ENCODE measurements around the gene RBFOX2. TPM values are rescaled to one million over a fixed set of nuclear protein-coding genes. Genes with fewer than 3 reads are reported as not detected.
"Not testable (repeated sequence)": the region's sequence is repeated elsewhere in the genome, so short reads cannot be mapped to it uniquely, and the experiment has no call there.

RBFOX2 gene
- total and polyA plus RNA-seq, 2 experiments from 2014 or later, result 299 to 339 TPM

DNA sequence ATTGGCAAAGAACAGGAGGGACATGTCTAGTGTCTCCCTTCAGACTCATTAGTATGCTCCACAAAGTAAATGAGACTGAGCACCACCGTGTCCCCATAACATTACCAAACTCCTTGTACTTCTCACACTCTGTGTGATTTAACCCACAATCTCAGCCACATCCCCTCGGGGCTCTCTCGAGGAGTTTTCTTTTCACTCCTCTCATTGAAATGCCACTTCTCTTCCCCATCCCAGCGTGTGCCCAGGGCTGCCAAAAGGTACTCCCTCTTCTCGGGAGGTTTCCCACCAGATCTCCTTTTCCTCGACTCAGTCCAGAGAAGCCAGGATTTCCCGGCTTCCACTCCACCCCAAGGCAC is 1.1 kb downstream of the RBFOX2 start:
- H3K27ac ChIP-seq, result peak overlapping the region; percentile 86

DNA sequence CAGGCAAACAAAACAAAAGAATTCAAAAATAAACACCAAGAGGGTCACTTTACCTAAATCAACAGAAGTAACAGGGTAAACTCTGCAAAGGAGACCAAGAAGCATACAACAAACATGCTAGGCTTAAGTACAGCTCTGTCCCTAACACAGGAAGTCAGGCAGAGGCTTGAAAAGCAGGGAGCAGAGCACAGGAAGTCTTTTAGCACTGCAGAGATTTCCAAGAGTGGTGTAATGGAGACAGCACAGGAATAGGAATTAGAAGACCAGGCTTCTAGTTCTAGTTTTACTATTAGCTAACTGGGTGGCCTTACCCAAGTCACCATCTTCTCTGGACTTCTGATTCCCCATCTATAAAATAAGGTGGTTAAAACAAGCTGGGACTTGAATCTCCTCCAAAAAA is 1.9 kb downstream of the RBFOX2 start:
- H3K9me3 ChIP-seq (ENCODE audit: low read depth), result no peaks in the 10 kb centered on the region
- DNase-seq (ENCODE audit: low read depth in 1 of 2, low spot score in 1 of 2), result peak; percentile 35 to 59
- H3K27me3 ChIP-seq, result no peaks in the 10 kb centered on the region
- no peaks in the 10 kb centered on the region for H3K36me3 ChIP-seq
- H3K27ac ChIP-seq, result peak overlapping the region; percentile 56
- H3K4me1 ChIP-seq (ENCODE audit: low read depth), result peaks cover 17% of the 10 kb centered on the region
- TF ChIP-seq, protein P1, sequence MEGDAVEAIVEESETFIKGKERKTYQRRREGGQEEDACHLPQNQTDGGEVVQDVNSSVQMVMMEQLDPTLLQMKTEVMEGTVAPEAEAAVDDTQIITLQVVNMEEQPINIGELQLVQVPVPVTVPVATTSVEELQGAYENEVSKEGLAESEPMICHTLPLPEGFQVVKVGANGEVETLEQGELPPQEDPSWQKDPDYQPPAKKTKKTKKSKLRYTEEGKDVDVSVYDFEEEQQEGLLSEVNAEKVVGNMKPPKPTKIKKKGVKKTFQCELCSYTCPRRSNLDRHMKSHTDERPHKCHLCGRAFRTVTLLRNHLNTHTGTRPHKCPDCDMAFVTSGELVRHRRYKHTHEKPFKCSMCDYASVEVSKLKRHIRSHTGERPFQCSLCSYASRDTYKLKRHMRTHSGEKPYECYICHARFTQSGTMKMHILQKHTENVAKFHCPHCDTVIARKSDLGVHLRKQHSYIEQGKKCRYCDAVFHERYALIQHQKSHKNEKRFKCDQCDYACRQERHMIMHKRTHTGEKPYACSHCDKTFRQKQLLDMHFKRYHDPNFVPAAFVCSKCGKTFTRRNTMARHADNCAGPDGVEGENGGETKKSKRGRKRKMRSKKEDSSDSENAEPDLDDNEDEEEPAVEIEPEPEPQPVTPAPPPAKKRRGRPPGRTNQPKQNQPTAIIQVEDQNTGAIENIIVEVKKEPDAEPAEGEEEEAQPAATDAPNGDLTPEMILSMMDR (IDR thresholded peaks at IDR 0.05; ENCODE audit: low read depth, low read length), result no peak
- peak overlapping the region; percentile 98 for H3K4me3 ChIP-seq

More for the DNA sequence above, 1.1 kb downstream of the RBFOX2 start:
- Histone ChIP-seq H3K27me3 (no peaks in the 10 kb centered on the region), H3K4me3 (peak overlapping the region; percentile 98), H3K36me3 (no peaks in the 10 kb centered on the region), H3K9me3 (ENCODE audit: low read depth) (no peaks in the 10 kb centered on the region), H3K4me1 (ENCODE audit: low read depth) (peaks cover 13% of the 10 kb centered on the region)
- TF ChIP-seq, protein P1 (IDR thresholded peaks at IDR 0.05; ENCODE audit: low read depth, low read length), result no peak
- DNase-seq (ENCODE audit: low read depth in 1 of 2, low spot score in 1 of 2), result no peak

DNA sequence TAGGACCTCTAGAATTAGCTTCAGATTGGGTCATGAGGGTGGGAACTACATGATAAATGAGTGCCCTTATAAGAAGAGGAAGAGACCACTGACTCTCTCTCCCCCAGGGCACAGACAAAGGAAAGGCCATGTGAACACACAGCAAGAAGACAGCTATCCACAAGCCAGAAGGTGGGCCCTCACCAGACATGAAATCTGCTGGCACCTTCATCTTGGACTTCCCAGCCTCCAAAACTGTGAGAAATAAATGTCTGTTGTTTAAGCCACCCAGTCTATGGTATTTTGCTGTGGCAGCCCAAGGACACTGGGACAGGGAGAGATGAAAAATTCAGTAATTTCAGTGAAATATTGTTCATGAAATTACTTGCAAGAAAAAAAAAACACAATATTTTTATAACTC is 5.9 kb downstream of the RBFOX2 start:
- no peaks in the 10 kb centered on the region for H3K27me3 ChIP-seq
- H3K27ac ChIP-seq, result peak overlapping the region; percentile 77
- no peak overlapping the region for H3K4me3 ChIP-seq
- DNase-seq (ENCODE audit: low read depth in 1 of 2, low spot score in 1 of 2), result no peak
- no peaks in the 10 kb centered on the region for H3K9me3 ChIP-seq (ENCODE audit: low read depth)
- peaks cover 22% of the 10 kb centered on the region for H3K4me1 ChIP-seq (ENCODE audit: low read depth)
- TF ChIP-seq, protein P1 (IDR thresholded peaks at IDR 0.05; ENCODE audit: low read depth, low read length), result no peak
- no peaks in the 10 kb centered on the region for H3K36me3 ChIP-seq

DNA sequence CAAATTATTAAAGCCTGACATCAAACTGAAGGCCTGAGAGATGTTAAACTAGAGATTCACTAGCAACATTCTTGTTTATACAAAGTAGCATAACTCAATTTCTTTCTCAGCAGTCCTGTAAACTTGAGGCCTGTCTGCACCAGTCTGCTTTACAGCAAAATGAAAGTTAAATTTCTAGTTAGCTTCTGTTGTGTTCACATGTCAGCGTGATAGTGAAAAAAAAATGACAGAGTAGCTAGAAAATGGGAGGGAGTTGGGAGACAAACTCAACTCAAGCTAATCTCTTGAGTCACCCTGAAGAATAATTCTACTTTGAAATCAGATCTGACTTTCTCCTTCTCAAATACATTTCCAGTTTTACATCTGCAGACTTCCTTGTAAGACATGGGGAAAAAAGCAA is 6.5 kb downstream of the RBFOX2 start:
- Histone ChIP-seq H3K27ac (peak overlapping the region; percentile 77), H3K9me3 (ENCODE audit: low read depth) (no peaks in the 10 kb centered on the region), H3K4me3 (no peak overlapping the region), H3K4me1 (ENCODE audit: low read depth) (peaks cover 26% of the 10 kb centered on the region), H3K36me3 (no peaks in the 10 kb centered on the region), H3K27me3 (no peaks in the 10 kb centered on the region)
- DNase-seq (ENCODE audit: low read depth in 1 of 2, low spot score in 1 of 2), result peak in 1 of 2 donors; percentile 46
- TF ChIP-seq, protein P1 (IDR thresholded peaks at IDR 0.05; ENCODE audit: low read depth, low read length), result no peak

DNA sequence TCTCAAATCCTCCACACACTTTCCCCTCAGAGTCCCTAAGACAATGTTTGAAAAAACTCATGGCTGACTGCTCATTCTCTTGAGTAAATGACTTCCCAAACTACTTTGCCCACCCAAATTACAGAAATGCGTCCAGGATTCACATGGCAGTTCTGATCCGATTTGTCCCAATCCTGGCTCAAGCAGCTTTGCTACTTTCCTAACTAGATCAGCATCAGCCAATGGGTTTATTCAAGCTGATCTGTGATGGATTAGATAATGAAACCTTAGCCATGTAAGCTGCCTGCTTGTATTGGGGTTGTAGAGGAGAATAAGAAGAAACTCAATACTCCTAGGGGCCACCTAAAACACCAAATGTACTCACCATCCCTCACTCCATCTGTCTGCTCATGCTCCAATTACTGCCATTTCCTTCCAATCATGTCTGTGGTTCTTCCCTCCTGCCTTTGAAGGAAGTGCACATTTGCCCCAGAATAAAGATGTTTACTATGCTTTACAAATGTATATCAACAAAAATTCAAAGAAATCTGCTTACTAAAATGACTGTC is 6.9 kb downstream of the RBFOX2 start:
- H3K4me3 ChIP-seq, result no peak overlapping the region
- no peaks in the 10 kb centered on the region for H3K27me3 ChIP-seq
- peak overlapping the region; percentile 77 for H3K27ac ChIP-seq
- H3K36me3 ChIP-seq, result no peaks in the 10 kb centered on the region
- H3K4me1 ChIP-seq (ENCODE audit: low read depth), result peaks cover 26% of the 10 kb centered on the region
- H3K9me3 ChIP-seq (ENCODE audit: low read depth), result no peaks in the 10 kb centered on the region
- TF ChIP-seq, protein P1 (IDR thresholded peaks at IDR 0.05; ENCODE audit: low read depth, low read length), result no peak
- DNase-seq (ENCODE audit: low read depth in 1 of 2, low spot score in 1 of 2), result no peak

DNA sequence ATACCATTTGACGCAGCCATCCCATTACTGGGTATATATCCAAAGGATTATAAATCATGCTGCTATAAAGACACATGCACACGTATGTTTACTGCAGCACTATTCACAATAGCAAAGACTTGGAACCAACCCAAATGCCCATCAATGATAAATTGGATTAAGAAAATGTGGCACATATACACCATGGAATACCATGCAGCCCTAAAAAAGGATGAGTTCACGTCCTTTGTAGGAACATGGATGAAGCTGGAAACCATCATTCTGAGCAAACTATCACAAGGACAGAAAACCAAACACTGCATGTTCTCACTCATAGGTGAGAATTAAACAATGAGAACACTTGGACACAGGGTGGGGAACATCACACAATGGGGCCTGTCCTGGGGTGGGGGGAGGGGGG is 7.8 kb downstream of the RBFOX2 start:
- H3K9me3 ChIP-seq (ENCODE audit: low read depth); H3K36me3 ChIP-seq; H3K4me3 ChIP-seq; H3K27ac ChIP-seq; H3K27me3 ChIP-seq; DNase-seq (ENCODE audit: low read depth in 1 of 2, low spot score in 1 of 2): not testable (repeated sequence)
- H3K4me1 ChIP-seq (ENCODE audit: low read depth), result peaks cover 32% of the 10 kb centered on the region

Data from cardiac muscle cell (in vitro differentiated cells and primary cell).